Neural crest cell (in vitro differentiated cells): ENCODE results near the gene CCDC60. TPM values are rescaled to one million over a fixed set of nuclear protein-coding genes. Genes with fewer than 3 reads are reported as not detected.

Source experiments
- DNase-seq: peaks from one replicate; pipeline ENCODE4 v3.0.0; 2021; ENCODE audit warnings: low read depth, mixed read lengths, low spot score
- H3K27ac Mint-ChIP-seq: one replicate; pipeline ENCODE4 v1.8.0; 2021; ENCODE audit warnings: mild to moderate bottlenecking, mixed read lengths; ENCODE audit not compliant: unreplicated experiment
- H3K27me3 Mint-ChIP-seq: 2 replicates; pipeline ENCODE4 v1.8.0; 2021; ENCODE audit warnings: low read depth, mild to moderate bottlenecking, mixed read lengths
- H3K36me3 Mint-ChIP-seq: 2 replicates; pipeline ENCODE4 v1.8.0; 2021; ENCODE audit warnings: low read depth, mild to moderate bottlenecking, mixed read lengths
- H3K4me1 Mint-ChIP-seq: 2 replicates; pipeline ENCODE4 v1.8.0; 2021; ENCODE audit warnings: mixed read lengths
- H3K4me3 Mint-ChIP-seq: one replicate; pipeline ENCODE4 v1.8.0; 2021; ENCODE audit warnings: mild to moderate bottlenecking, mixed read lengths
- H3K9me3 Mint-ChIP-seq: 2 replicates; pipeline ENCODE4 v1.8.0; 2021; ENCODE audit warnings: mixed read lengths
- CTCF ChIP-seq: fragments of 200-600 bp; sonication (generic); conservative IDR thresholded peaks from 2 replicates; pipeline ENCODE4 v1.5.0; 2021; ENCODE audit warnings: antibody characterized with exemption, mild to moderate bottlenecking
- total RNA-seq: library from RNA; stranded (reverse); gene quantifications from 2 replicates; pipeline ENCODE4 v1.2.1, GENCODE V29; 2021

Gene CCDC60
- total RNA-seq, 1 donor from 2014 or later: 0.75 TPM

GRCh38 chr12:119419381-119419780 lies 84.9 kb downstream of the CCDC60 start:
- TF ChIP-seq CTCF: no peak

GRCh38 chr12:119423285-119423684 lies 88.8 kb downstream of the CCDC60 start:
- Mint-ChIP-seq H3K9me3 (no peaks in the 10 kb centered on the region), H3K36me3 (no peaks in the 10 kb centered on the region), H3K4me1 (no peaks in the 10 kb centered on the region), H3K27me3 (peaks cover 21% of the 10 kb centered on the region), H3K27ac (no peak overlapping the region), H3K4me3 (no peak overlapping the region)
- no peak for DNase-seq
- TF ChIP-seq CTCF: no peak

More at GRCh38 chr12:119419381-119419780, 84.9 kb downstream of the CCDC60 start:
- H3K36me3 Mint-ChIP-seq: no peaks in the 10 kb centered on the region
- no peaks in the 10 kb centered on the region for H3K4me1 Mint-ChIP-seq
- no peak overlapping the region for H3K27ac Mint-ChIP-seq
- H3K9me3 Mint-ChIP-seq: no peaks in the 10 kb centered on the region
- peaks cover 20% of the 10 kb centered on the region for H3K27me3 Mint-ChIP-seq
- DNase-seq: no peak
- H3K4me3 Mint-ChIP-seq: no peak overlapping the region

- Mint-ChIP-seq H3K27me3 (peaks cover 8% of the 10 kb centered on the region), H3K9me3 (no peaks in the 10 kb centered on the region), H3K4me1 (no peaks in the 10 kb centered on the region), H3K4me3 (no peak overlapping the region), H3K27ac (no peak overlapping the region), H3K36me3 (no peaks in the 10 kb centered on the region)
- no peak for DNase-seq
- no peak for TF ChIP-seq CTCF
Observed at GRCh38 chr12:119425623-119426022, 91.1 kb downstream of the CCDC60 start.

GRCh38 chr12:119431151-119431550 lies 96.6 kb downstream of the CCDC60 start:
- H3K27me3 Mint-ChIP-seq: peaks cover 34% of the 10 kb centered on the region
- peaks cover 3% of the 10 kb centered on the region for H3K9me3 Mint-ChIP-seq
- H3K27ac Mint-ChIP-seq: no peak overlapping the region
- no peak for TF ChIP-seq CTCF
- H3K36me3 Mint-ChIP-seq: no peaks in the 10 kb centered on the region
- no peak for DNase-seq
- H3K4me1 Mint-ChIP-seq: no peaks in the 10 kb centered on the region
- H3K4me3 Mint-ChIP-seq: no peak overlapping the region

GRCh38 chr12:119432949-119433348 lies 98.4 kb downstream of the CCDC60 start:
- no peaks in the 10 kb centered on the region for H3K36me3 Mint-ChIP-seq
- H3K27ac Mint-ChIP-seq: no peak overlapping the region
- DNase-seq: no peak

More at GRCh38 chr12:119432949-119433348, 98.4 kb downstream of the CCDC60 start:
- no peaks in the 10 kb centered on the region for H3K4me1 Mint-ChIP-seq
- H3K27me3 Mint-ChIP-seq: peaks cover 40% of the 10 kb centered on the region
- H3K9me3 Mint-ChIP-seq: peaks cover 3% of the 10 kb centered on the region
- no peak overlapping the region for H3K4me3 Mint-ChIP-seq
- no peak for TF ChIP-seq CTCF
